ENCODE results near the gene TMX3. TPM values are rescaled to one million over a fixed set of nuclear protein-coding genes. Genes with fewer than 3 reads are reported as not detected.

TMX3 gene, protein sequence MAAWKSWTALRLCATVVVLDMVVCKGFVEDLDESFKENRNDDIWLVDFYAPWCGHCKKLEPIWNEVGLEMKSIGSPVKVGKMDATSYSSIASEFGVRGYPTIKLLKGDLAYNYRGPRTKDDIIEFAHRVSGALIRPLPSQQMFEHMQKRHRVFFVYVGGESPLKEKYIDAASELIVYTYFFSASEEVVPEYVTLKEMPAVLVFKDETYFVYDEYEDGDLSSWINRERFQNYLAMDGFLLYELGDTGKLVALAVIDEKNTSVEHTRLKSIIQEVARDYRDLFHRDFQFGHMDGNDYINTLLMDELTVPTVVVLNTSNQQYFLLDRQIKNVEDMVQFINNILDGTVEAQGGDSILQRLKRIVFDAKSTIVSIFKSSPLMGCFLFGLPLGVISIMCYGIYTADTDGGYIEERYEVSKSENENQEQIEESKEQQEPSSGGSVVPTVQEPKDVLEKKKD
- total RNA-seq = 81.6 and 94.5 TPM in 2 replicates

DNA sequence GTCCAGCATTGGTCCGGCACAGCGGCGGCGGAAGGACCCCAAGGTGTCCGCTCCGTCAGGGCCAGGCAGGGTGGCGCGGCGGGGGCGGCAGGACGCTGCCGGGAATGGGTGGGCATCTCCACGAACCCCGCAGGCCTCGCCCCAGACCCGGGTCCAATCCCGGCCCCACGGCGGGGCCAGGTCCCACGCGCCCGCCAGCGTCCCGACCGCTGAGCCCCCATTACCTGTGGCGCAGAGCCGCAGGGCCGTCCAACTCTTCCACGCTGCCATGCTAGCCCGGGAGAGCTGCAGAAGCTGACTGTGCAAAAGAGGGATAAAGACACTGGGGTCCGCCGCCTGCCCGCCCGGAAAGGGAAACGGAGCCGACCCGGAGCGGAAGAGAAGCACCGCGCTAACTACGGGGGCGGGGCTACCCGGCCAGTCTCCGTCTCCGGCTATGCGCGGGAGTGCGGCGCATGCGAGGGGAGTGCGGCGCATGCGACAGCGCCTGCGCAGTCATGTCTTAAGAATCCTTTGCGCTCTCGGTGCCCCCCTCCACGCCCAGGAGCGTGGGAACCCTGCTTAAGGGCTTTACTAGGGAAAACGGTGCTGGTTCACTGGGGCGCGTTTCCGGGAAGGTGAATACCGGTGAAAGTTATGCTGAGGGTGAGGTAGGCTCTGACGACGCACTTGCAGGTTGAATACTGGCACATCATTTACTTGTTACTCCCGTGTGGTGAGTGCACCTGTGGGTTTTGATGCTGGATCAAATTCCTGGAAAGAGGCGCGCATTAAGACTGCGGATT is at the start of gene TMX3:
Gene TMX3, minus strand, starts transcription at position 397 of the 785 bp plus-strand sequence. Its CDS starts 127 bp downstream, at position 270.
- H3K27me3 ChIP-seq (ENCODE audit: insufficient read depth, low read length) = no peaks in the 10 kb centered on the region
- peak within 1 kb of the TSS; percentile 94 for H3K4me3 ChIP-seq (ENCODE audit: insufficient read depth, low read length)
- no peaks in the 10 kb centered on the region for H3K9me3 ChIP-seq (ENCODE audit: low read depth, low read length)
- H3K4me1 ChIP-seq (ENCODE audit: insufficient read depth, low read length) = peaks cover 6% of the 10 kb centered on the region
- H3K79me2 ChIP-seq (ENCODE audit: insufficient read depth, low read length) = peaks cover 42% of the 10 kb centered on the region
- peaks cover 31% of the 10 kb centered on the region for H3K36me3 ChIP-seq (ENCODE audit: insufficient read depth, low read length)
- peak within 1 kb of the TSS; percentile 99 for H2AFZ ChIP-seq (ENCODE audit: low read length)
- peak within 1 kb of the TSS; percentile 95 for H3K4me2 ChIP-seq (ENCODE audit: insufficient read depth, low read length)
- TF ChIP-seq, protein P1, sequence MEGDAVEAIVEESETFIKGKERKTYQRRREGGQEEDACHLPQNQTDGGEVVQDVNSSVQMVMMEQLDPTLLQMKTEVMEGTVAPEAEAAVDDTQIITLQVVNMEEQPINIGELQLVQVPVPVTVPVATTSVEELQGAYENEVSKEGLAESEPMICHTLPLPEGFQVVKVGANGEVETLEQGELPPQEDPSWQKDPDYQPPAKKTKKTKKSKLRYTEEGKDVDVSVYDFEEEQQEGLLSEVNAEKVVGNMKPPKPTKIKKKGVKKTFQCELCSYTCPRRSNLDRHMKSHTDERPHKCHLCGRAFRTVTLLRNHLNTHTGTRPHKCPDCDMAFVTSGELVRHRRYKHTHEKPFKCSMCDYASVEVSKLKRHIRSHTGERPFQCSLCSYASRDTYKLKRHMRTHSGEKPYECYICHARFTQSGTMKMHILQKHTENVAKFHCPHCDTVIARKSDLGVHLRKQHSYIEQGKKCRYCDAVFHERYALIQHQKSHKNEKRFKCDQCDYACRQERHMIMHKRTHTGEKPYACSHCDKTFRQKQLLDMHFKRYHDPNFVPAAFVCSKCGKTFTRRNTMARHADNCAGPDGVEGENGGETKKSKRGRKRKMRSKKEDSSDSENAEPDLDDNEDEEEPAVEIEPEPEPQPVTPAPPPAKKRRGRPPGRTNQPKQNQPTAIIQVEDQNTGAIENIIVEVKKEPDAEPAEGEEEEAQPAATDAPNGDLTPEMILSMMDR (IDR thresholded peaks at IDR 0.05; ENCODE audit: extremely low read depth, low read depth, low read length) = no peak
- DNase-seq (ENCODE audit: insufficient read length, low spot score, missing footprints) = peak; percentile 98
- H3K27ac ChIP-seq (ENCODE audit: low read depth, low read length) = peak within 1 kb of the TSS; percentile 81
- H4K20me1 ChIP-seq (ENCODE audit: insufficient read depth, low read length) = no peaks in the 10 kb centered on the region

DNA sequence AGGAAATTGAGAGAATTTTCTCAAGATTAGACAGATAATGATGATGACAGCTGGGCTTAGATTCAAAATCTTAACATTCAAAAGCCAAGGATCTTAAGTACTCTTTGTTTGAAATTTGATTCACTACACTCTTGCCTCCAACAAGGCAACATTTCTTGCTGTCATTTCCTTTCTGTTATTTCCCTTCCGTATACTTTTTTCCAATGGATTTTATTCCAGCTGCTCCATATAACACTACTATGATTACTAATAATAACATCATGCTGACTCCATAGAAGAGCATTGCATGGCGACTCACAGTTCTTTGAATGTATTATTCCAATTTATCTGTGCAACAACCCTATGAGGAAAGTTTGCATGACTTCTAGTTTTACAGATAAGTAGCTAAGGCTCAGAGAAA is 49.1 kb upstream of the TMX3 start:
- no peak for DNase-seq (ENCODE audit: insufficient read length, low spot score, missing footprints)
- Histone ChIP-seq H2AFZ (ENCODE audit: low read length) (peak overlapping the region; percentile 36), H3K79me2 (ENCODE audit: insufficient read depth, low read length) (no peaks in the 10 kb centered on the region), H4K20me1 (ENCODE audit: insufficient read depth, low read length) (no peaks in the 10 kb centered on the region), H3K36me3 (ENCODE audit: insufficient read depth, low read length) (no peaks in the 10 kb centered on the region), H3K4me2 (ENCODE audit: insufficient read depth, low read length) (no peak overlapping the region), H3K27ac (ENCODE audit: low read depth, low read length) (peak overlapping the region; percentile 60), H3K9me3 (ENCODE audit: low read depth, low read length) (no peaks in the 10 kb centered on the region), H3K4me1 (ENCODE audit: insufficient read depth, low read length) (peaks cover 8% of the 10 kb centered on the region), H3K4me3 (ENCODE audit: insufficient read depth, low read length) (no peak overlapping the region), H3K27me3 (ENCODE audit: insufficient read depth, low read length) (no peaks in the 10 kb centered on the region)
- TF ChIP-seq, protein P1 (IDR thresholded peaks at IDR 0.05; ENCODE audit: extremely low read depth, low read depth, low read length) = no peak

DNA sequence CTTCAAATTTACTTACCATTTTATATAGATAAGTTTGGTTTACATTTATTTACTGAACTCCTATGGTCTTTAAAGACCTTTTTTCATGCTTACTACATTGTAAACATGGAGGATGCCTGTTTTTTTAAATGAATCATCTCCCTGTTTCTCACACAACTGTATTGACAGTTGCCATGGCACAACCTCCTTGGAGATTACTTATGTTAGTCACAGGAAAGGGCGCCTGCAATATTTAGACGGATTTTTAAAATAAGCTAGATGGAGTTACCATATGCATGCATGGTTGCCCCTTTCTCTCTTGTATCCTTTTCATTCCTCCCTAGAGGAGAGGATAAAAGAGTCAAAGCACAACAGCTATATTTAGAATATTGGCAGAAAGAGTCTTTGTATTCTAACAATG is 48.2 kb upstream of the TMX3 start:
- Histone ChIP-seq H3K4me2 (ENCODE audit: insufficient read depth, low read length) (no peak overlapping the region), H4K20me1 (ENCODE audit: insufficient read depth, low read length) (no peaks in the 10 kb centered on the region), H2AFZ (ENCODE audit: low read length) (no peak overlapping the region), H3K9me3 (ENCODE audit: low read depth, low read length) (no peaks in the 10 kb centered on the region), H3K27me3 (ENCODE audit: insufficient read depth, low read length) (no peaks in the 10 kb centered on the region), H3K79me2 (ENCODE audit: insufficient read depth, low read length) (no peaks in the 10 kb centered on the region), H3K4me1 (ENCODE audit: insufficient read depth, low read length) (peaks cover 8% of the 10 kb centered on the region), H3K36me3 (ENCODE audit: insufficient read depth, low read length) (no peaks in the 10 kb centered on the region), H3K4me3 (ENCODE audit: insufficient read depth, low read length) (no peak overlapping the region), H3K27ac (ENCODE audit: low read depth, low read length) (peak overlapping the region; percentile 69)
- peak; percentile 37 for DNase-seq (ENCODE audit: insufficient read length, low spot score, missing footprints)
- TF ChIP-seq, protein P1 (IDR thresholded peaks at IDR 0.05; ENCODE audit: extremely low read depth, low read depth, low read length) = no peak

DNA sequence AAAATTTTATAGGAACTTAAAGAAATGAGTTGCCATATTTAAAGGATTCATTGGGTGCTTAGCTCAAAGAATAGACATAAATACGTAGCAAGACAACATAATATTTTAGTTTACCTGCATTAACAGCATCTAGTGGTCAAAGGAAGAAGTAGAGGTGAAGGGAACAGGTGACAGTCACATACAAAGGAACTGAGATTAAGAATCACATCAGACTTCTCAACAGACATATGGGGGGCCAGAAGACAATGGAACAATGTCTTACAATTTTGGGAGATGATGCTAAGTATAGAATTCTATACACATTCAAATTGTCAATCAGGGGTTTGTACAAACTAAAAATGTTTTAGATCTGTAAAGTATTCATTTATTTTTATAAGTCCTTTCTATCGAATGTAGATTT is 44.4 kb upstream of the TMX3 start:
- Histone ChIP-seq H3K79me2 (ENCODE audit: insufficient read depth, low read length) (no peaks in the 10 kb centered on the region), H3K27ac (ENCODE audit: low read depth, low read length) (no peak overlapping the region), H3K9me3 (ENCODE audit: low read depth, low read length) (no peaks in the 10 kb centered on the region), H3K4me3 (ENCODE audit: insufficient read depth, low read length) (no peak overlapping the region), H3K27me3 (ENCODE audit: insufficient read depth, low read length) (no peaks in the 10 kb centered on the region), H3K4me2 (ENCODE audit: insufficient read depth, low read length) (no peak overlapping the region), H3K4me1 (ENCODE audit: insufficient read depth, low read length) (peaks cover 8% of the 10 kb centered on the region), H3K36me3 (ENCODE audit: insufficient read depth, low read length) (no peaks in the 10 kb centered on the region), H2AFZ (ENCODE audit: low read length) (no peak overlapping the region), H4K20me1 (ENCODE audit: insufficient read depth, low read length) (no peaks in the 10 kb centered on the region)
- no peak for DNase-seq (ENCODE audit: insufficient read length, low spot score, missing footprints)
- TF ChIP-seq, protein P1 (IDR thresholded peaks at IDR 0.05; ENCODE audit: extremely low read depth, low read depth, low read length) = no peak
